Endothelial cell of umbilical vein (primary cell): Measurements from ENCODE around the gene PSMG2. TPM values are rescaled to one million over a fixed set of nuclear protein-coding genes. Genes with fewer than 3 reads are reported as not detected.

Source experiments
- BruUV-seq: library from RNA; stranded (reverse); fragments of 400-500 nt; replicated peaks from 2 replicates; lab custom pipeline; 2021; lab: Mats Ljungman, UMichigan
- CTCF ChIA-PET: fragments of 300-600, 350-600 bp; sonication (Branson Sonifier 250); formaldehyde crosslinking; loops from one replicate; lab custom pipeline; 2021; ENCODE audit warnings: antibody characterized with exemption, inconsistent platforms; lab: Charles Lee
- POLR2A ChIA-PET: fragments of 300-600, 350-600 bp; sonication (Branson Sonifier 250); formaldehyde crosslinking; loops from one replicate; lab custom pipeline; 2021; ENCODE audit warnings: antibody characterized with exemption, inconsistent platforms; lab: Charles Lee
- DNase-seq: peaks from one replicate; pipeline ENCODE4 v3.0.0-alpha.2; 2011; ENCODE audit warnings: low read depth, low spot score
- FAIRE-seq: peaks from 2 replicates; lab custom pipeline; 2011; peaks lifted over from hg19 to GRCh38; lab: Jason Lieb, UNC
- H2AFZ ChIP-seq: 2 replicates; pipeline ENCODE4 v1.6.0; 2012; ENCODE audit warnings: low read depth, low read length, control low read depth, inconsistent platforms
- H3K27ac ChIP-seq: 2 replicates; pipeline ENCODE4 v1.5.1; 2011; ENCODE audit warnings: low read depth, mild to moderate bottlenecking, control low read depth, low read length, moderate library complexity; ENCODE audit not compliant: insufficient read depth
- H3K27me3 ChIP-seq, 2 experiments: 2 replicates each; pipeline versions ENCODE4 v1.6.0 to v1.6.1; 2011; ENCODE audit warnings: low read length in 2 of 2, mixed read lengths in 1 of 2; ENCODE audit not compliant: control insufficient read depth in 2 of 2, insufficient read depth in 2 of 2
- H3K36me3 ChIP-seq, 2 experiments: 2 replicates in 1 of 2; 3 replicates in 1 of 2; pipeline ENCODE4 v1.5.1; 2011; ENCODE audit warnings: low read length in 2 of 2, mild to moderate bottlenecking in 1 of 2, moderate library complexity in 1 of 2; ENCODE audit not compliant: control insufficient read depth in 2 of 2, insufficient read depth in 2 of 2; ENCODE audit errors: extremely low read depth in 1 of 2
- H3K4me1 ChIP-seq: 3 replicates; pipeline ENCODE4 v1.5.1; 2011; ENCODE audit warnings: mild to moderate bottlenecking, low read length; ENCODE audit not compliant: control insufficient read depth, insufficient read depth; ENCODE audit errors: extremely low read depth
- H3K4me2 ChIP-seq: 2 replicates; pipeline ENCODE4 v1.6.1; 2011; ENCODE audit warnings: low read length, control low read depth, mixed read lengths; ENCODE audit not compliant: insufficient read depth
- H3K4me3 ChIP-seq, 3 experiments: fragments of 200-600 bp in 1 of 3; sonication (generic), shearing (Covaris generic) in 1 of 3; replicated peaks in 1 of 3; 2 replicates each; pipeline ENCODE4 v1.5.1; 2011 to 2016; ENCODE audit warnings: control low read depth in 3 of 3, low read length in 3 of 3, mild to moderate bottlenecking in 2 of 3, inconsistent platforms in 1 of 3, low read depth in 1 of 3, moderate library complexity in 1 of 3; ENCODE audit not compliant: insufficient read depth in 1 of 3
- H3K79me2 ChIP-seq: 2 replicates; pipeline ENCODE4 v1.6.0; 2012; ENCODE audit warnings: low read length, inconsistent platforms; ENCODE audit not compliant: control insufficient read depth, insufficient read depth
- H3K9ac ChIP-seq: replicated peaks from 2 replicates; pipeline ENCODE3; 2011; ENCODE audit warnings: low read length, control low read depth; ENCODE audit not compliant: insufficient read depth; ENCODE audit errors: extremely low read depth
- H3K9me1 ChIP-seq: replicated peaks from 3 replicates; pipeline ENCODE4 v1.6.0; 2011; ENCODE audit warnings: mild to moderate bottlenecking, low read length; ENCODE audit not compliant: control insufficient read depth, insufficient read depth; ENCODE audit errors: extremely low read depth
- H3K9me3 ChIP-seq: replicated peaks from 2 replicates; pipeline ENCODE4 v1.5.1; 2012; ENCODE audit warnings: low read length, inconsistent platforms; ENCODE audit not compliant: control insufficient read depth, insufficient read depth
- H4K20me1 ChIP-seq: replicated peaks from 2 replicates; pipeline ENCODE3; 2011; ENCODE audit warnings: mild to moderate bottlenecking, low read length; ENCODE audit not compliant: control insufficient read depth, insufficient read depth; ENCODE audit errors: extremely low read depth
- EZH2 ChIP-seq: IDR thresholded peaks from 2 replicates; pipeline ENCODE4 v1.6.1; 2012; ENCODE audit warnings: borderline replicate concordance, low read depth, mild to moderate bottlenecking, moderate library complexity, low read length, inconsistent platforms; ENCODE audit not compliant: severe bottlenecking
- FOS ChIP-seq: IDR thresholded peaks from 2 replicates; pipeline ENCODE4 v1.6.1; 2011; ENCODE audit warnings: mild to moderate bottlenecking, low read length, moderate library complexity, borderline replicate concordance; ENCODE audit not compliant: insufficient read depth
- GATA2 ChIP-seq: IDR thresholded peaks from 2 replicates; pipeline ENCODE4 v1.7.0; 2011; ENCODE audit warnings: low read depth, mild to moderate bottlenecking, moderate library complexity, mixed read lengths, low read length; ENCODE audit not compliant: insufficient read length, insufficient read depth
- JUN ChIP-seq: IDR thresholded peaks from 2 replicates; pipeline ENCODE4 v1.6.1; 2011; ENCODE audit warnings: borderline replicate concordance, low read depth; ENCODE audit not compliant: insufficient read length, insufficient read depth
- MYC ChIP-seq: IDR thresholded peaks from one replicate; pipeline ENCODE4 v1.6.1; 2011; ENCODE audit warnings: mild to moderate bottlenecking, low read depth, low read length
- dilution Hi-C: fragments of 300-500 bp; cut with MboI; formaldehyde crosslinking; loops from one replicate; pipeline ENCODE4 v1.15.0; 2019; ENCODE audit warnings: low sequenced_read_pairs; ENCODE audit not compliant: extremely low pct_ligation_motif_present
- intact Hi-C: fragments of 100-400 bp; cut with micrococcal nuclease; formaldehyde crosslinking; loops from one replicate; pipeline ENCODE4 v1.10.0; 2022
- polyA plus RNA-seq, 4 experiments: library from polyadenylated mRNA; depleted of rRNA in 3 of 4; stranded (reverse) in 3 of 4; unstranded in 1 of 4; fragments of >200 nt; gene quantifications; 2 replicates each; pipeline versions ENCODE4 v1.2.1 to v1.2.3, GENCODE V29; 2011 to 2012; ENCODE audit warnings: missing spikeins in 1 of 4
- total RNA-seq: library from RNA; stranded (reverse); gene quantifications from 2 replicates; pipeline ENCODE4 v1.2.3, GENCODE V29; 2021
- TF ChIP-seq, protein P1 (sequence below): IDR thresholded peaks from 2 replicates; pipeline ENCODE4 v1.6.1; 2011; ENCODE audit not compliant: insufficient read depth, insufficient read length

Gene PSMG2
- total and polyA plus RNA-seq, 2 donors (not counting 3 experiments of a cell fraction or from before 2014, with no cell fraction given) = 42.0 to 71.0 TPM

GRCh38 chr18:12750076-12750714 lies 47.4 kb downstream of the PSMG2 start:
- FAIRE-seq = no peak
- no TSS peak for BruUV-seq
- Histone ChIP-seq H3K79me2 (no peaks in the 10 kb centered on the region), H3K9ac (no peak overlapping the region), H3K36me3 (no peaks in the 10 kb centered on the region), H3K4me1 (no peaks in the 10 kb centered on the region), H3K9me3 (no peaks in the 10 kb centered on the region), H3K4me3 (no peak overlapping the region), H2AFZ (no peak overlapping the region), H3K27ac (no peak overlapping the region), H4K20me1 (no peaks in the 10 kb centered on the region), H3K4me2 (no peak overlapping the region), H3K27me3 (peaks cover 0 to 2% of the 10 kb centered on the region in 2 experiments), H3K9me1 (no peaks in the 10 kb centered on the region)
- TF ChIP-seq, protein P1, sequence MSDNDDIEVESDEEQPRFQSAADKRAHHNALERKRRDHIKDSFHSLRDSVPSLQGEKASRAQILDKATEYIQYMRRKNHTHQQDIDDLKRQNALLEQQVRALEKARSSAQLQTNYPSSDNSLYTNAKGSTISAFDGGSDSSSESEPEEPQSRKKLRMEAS = no peak
- no peak for TF ChIP-seq FOS
- TF ChIP-seq EZH2 = no peak
- no peak for TF ChIP-seq JUN
- TF ChIP-seq MYC = no peak
- CTCF ChIA-PET = interaction anchor here (0.9 to 1.1 kb wide), 2 partner anchors 12 to 184 kb away, joined by 3 to 4 read pairs; no protein-coding TSS in a partner anchor
- no peak for DNase-seq
- dilution Hi-C loops = no loop called here
- intact Hi-C loops = no loop called here
- POLR2A ChIA-PET = no interaction called here

GRCh38 chr18:12750715-12751502 lies 48.1 kb downstream of the PSMG2 start:
- Histone ChIP-seq H3K4me1 (no peaks in the 10 kb centered on the region), H3K9me3 (no peaks in the 10 kb centered on the region), H3K79me2 (no peaks in the 10 kb centered on the region), H3K9me1 (no peaks in the 10 kb centered on the region), H3K4me3 (no peak overlapping the region), H3K36me3 (no peaks in the 10 kb centered on the region), H2AFZ (no peak overlapping the region), H4K20me1 (no peaks in the 10 kb centered on the region), H3K27me3 (peaks cover 0 to 2% of the 10 kb centered on the region in 2 experiments), H3K4me2 (no peak overlapping the region), H3K9ac (no peak overlapping the region), H3K27ac (no peak overlapping the region)
- dilution Hi-C loops (no loop called here), intact Hi-C loops (no loop called here)
- no TSS peak for BruUV-seq
- ChIA-PET CTCF (interaction anchor here (1.1 kb wide), 1 partner anchor 11 kb away, joined by 3 read pairs; no protein-coding TSS in a partner anchor), POLR2A (no interaction called here)
- DNase-seq (no peak), FAIRE-seq (no peak)
- TF ChIP-seq GATA2 (no peak), EZH2 (no peak), JUN (no peak)
